Stimulated activated CD8-positive, alpha-beta memory T cell treated with anti-CD3 and anti-CD28 coated beads, Interleukin-7, amount 100 ng/mL, for 24 hours (primary cell): Measurements from ENCODE around the gene SKAP1.

Source experiments
- DNase-seq: peaks from one replicate; pipeline ENCODE4 v3.0.0-alpha.2; 2020; ENCODE audit warnings: low read depth

The SKAP1 gene

DNA sequence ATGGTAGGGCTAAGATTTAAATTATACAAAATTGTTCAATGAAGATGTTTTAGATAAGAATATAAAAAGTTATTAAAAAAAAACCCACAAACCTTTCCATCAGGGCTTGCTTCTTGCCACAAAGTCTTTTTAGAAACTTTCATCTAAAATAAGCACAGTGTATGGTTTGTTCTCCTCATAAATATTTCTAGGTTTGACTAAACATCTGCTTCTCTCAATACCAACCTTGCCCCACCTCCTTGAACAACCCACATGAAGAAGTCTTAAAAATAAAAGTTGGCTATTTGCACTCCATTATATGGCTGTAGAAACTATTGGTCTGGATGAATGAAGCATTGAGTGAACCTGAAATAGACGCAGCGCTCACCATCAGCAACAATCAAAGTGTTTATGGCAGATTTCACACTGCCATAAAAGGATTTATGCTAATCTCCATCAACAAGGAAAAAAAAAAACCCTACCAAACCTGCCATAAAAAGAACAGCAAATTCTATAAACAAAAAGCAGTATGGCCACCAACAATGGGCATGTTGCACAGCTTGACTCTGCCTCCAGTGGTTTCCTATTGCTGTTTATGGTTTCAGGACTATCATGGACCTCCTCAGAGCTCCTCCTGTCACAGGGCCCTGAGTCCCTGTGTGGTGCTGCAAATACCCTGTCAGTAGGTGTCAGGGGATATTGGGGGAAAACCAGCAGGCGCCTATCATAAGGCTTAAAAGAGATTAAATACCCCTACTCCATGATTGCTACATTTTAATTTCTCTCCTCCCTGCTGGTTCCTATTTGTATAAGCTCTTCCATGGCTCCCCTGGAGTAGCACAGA lies 284.8 kb downstream of the SKAP1 start:
- no peak for DNase-seq

DNA sequence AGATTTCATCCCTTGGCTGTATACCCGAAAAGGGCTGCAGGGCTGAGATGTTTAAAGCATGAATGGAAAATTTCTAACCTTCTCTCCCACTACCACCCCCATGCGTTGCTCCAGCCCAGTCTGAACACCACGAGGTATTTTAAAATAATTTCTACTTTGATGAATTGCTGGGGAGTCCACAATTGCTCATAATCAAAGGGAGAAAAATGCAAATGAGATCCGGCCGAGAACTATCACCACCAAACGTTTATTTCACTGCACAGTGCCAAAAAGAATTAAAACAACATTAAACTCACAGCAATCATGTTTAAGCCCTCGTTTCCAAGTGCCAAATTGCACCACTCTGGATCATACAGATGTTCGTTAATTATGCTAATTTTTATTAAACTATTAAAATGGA lies 285.8 kb downstream of the SKAP1 start:
- no peak for DNase-seq

DNA sequence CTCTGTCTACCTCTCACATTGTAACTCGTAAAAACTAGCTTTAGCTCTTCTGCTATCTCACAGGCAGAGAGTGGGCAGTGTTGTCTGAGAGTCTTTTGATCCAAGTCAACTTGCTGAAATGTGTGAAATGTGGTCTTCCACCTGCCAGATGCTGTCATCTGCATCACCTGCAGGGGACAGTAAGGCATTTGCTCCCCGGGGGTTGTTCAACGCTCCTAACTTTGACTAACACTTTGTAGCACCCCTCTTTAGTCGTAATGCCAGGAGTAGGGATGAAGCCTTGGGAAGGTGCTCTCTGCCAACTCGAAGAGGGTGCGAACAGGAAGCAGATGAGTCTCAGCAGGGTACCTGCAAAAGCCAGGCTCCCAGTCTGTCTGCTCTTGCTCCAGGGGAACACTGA lies 286.4 kb downstream of the SKAP1 start:
- no peak for DNase-seq

DNA sequence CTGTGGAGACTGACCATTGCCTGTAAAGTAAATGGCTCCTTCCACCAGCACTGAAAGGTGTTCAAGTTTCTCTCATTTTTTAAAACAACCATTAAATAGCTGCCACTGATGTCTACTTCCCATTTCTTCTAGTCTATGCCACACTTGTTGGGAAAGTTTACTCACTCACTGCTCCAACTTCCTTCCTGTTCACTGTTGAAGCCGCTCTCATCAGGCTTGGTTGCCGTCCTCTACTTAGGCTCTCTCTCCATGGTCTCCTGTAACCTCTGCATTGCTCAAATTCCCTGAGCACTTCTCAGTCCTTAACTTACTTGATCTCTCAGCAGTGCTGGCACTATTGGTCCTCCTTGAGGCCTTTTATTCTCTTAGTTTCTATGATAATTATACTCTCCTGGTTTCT lies 290.1 kb downstream of the SKAP1 start:
- DNase-seq, result no peak

DNA sequence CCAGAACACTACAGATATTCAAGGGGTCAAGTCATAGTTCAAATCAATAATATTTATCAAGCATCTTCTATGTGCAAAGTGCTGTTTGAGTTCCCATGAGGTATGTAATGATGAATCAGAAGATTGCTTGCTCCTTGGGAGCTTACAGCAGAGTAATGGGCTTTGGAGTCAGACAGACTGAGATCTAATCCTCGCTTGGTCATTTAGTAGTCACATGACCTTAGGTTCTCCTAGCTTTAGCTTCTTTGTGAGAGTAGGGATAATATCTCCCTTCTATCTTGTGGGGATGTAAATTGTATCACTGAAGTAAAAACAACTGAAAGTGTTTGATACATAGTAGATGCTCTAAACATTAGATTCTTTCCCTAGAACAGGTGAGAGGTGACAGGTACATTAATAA lies 292.4 kb downstream of the SKAP1 start:
- no peak for DNase-seq

DNA sequence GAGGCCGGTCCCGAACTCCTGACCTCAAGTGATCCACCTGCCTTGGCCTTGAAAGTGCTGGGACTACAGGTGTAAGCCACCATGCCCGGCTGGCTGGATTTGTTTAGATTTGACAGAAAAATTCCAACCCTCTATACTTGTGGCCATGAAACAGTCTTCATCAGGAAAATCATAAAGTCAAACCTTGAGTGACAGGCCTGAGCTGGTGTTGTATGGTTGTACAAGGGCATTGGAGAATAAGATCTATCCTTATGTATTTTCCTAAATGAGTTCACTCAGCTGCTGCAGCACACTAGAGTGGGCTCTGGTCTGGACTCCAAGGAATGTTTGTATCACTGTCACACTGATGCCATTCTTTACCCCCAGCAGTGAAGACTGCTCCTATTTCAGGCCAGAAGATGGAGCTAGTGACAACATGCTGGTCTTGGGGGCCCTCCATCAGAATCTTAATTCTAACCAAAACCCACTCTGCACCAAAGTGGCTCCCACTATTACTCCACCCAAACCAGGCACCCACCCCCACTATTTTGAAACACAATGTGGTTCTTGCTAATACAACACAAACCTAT lies 295.0 kb downstream of the SKAP1 start:
- DNase-seq, result no peak

DNA sequence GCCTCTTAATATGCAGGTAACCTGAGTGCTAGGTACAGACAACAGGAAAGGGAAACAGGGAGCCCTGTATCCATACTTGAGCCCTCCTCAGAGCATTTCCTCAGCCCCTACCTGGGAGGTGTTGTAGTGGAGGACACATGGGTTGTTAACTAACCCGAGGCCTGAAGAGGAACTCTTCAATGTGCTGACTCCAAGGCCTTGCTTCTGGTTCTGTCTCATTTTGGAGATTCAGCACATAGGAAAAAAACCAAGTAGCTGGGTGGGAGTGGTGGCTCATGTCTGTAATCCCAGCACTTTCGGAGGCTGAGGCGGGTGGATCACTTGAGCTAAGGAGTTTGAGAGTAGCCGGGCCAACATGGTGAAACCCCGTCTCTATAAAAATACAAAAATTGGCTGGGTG lies 297.6 kb downstream of the SKAP1 start:
- no peak for DNase-seq

DNA sequence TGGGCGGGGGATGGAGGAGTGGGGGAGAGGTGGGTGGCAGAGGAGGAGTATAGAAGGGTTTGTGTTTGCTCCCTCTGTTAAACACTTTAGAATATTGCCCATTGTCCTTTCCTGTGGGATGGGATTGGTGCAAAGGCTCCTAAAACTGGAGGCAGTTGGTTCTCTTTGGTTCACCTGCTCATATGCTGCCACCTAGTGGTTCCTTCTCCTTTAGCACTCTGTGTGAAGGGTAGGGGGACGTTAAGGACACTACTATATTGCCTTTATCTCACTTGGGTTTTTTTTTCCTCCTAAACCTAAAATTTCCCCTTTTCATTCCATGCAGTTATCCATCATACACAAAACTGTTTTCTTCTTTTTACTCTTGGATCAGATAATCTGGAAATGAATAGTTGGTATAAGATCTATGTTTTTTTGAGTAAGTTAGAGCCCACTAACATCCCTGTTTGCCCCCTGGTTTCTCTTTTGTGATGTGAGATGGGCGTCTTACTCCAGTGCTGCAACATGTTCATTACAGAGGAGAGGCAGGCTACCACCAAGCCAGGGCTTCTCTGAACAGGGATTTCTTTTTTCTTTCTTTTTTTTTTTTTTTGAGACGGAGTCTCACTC lies 298.7 kb downstream of the SKAP1 start:
- no peak for DNase-seq

DNA sequence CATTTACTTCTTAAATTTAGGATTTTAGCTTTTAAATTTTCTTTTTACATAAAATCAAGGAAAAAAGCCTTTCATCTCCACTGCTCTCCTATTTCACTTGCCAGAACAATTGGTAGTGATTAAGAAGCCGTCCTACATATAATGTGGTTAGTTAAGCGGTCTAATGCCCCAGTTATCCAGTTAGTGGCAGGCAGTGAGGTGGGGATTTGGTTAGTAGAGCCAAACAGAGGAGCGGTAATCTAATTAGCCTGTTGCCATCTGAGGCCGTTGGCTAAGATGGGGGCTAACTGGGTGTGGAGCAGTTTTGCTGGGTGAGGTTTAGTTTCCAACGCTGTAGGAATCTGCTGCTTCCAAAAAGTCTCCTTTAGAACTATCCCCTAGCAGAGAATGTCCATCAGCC lies 300.0 kb downstream of the SKAP1 start:
- DNase-seq, result no peak

DNA sequence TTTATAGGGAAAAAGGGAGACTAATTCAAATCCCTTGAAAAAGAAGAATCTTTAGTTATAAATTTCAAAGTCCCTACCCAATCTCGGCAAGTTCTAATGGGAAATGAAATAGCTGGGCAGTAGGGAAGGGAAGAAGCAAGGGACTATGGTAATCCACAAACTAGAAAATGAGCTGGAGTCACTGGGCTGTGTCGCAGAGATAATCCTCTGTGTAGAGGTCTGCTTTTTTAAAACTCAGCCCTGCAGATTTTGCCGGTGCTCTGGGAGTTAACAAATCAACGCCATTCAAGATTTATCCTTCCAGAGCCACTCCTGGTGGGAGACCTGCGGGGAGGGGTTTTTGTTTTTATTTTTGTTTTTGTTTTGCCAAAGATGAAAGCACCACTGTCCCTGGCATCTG lies 301.6 kb downstream of the SKAP1 start:
- DNase-seq, result no peak

DNA sequence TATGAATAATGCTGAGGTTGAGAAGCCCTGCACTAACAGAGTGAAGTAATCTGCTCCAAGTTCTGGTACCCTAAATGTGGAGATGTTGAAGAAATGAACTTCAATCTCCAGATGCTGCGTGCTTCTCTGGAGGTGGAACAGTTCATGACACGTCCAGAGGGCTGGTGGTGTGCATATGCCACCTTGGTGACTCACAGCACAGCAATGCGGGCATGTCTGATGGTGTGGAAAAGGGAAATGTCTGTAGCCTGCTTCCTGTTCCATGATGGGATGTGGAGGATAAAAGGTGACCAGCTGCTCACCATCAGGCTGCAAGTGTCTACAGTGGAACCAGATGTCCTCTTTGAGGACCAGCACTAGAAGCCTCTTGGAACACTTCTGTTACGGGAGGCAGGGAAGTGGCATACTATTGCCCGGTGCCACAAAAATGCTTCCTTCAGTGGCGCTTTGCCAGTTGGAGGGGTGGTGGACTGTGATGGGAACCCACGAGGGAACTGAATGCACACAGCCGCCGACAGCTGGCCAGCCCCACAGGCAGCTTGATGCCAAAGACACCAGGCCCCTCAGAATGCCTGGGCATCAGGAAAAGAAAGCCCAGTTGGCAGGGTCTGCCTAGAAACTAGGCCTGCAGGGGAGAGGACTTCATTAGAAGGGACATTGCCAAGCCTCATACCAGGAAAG lies 302.5 kb downstream of the SKAP1 start:
- DNase-seq, result no peak

DNA sequence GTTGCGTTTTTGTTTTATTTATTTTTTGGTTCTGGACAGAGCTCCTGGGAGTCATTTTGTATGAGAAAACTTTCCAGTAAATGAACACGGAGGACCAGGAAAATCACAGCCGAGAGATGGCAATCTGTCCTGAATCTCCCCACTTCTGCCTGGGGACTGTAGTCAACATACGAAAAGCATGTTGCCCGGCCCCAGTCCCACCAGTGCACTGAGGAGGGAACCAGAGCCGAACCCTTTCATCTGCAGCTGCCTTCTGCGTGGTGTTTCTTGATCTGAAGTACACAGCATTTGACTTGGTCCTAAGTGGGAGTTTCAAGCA lies 303.5 kb downstream of the SKAP1 start:
- DNase-seq, result no peak

DNA sequence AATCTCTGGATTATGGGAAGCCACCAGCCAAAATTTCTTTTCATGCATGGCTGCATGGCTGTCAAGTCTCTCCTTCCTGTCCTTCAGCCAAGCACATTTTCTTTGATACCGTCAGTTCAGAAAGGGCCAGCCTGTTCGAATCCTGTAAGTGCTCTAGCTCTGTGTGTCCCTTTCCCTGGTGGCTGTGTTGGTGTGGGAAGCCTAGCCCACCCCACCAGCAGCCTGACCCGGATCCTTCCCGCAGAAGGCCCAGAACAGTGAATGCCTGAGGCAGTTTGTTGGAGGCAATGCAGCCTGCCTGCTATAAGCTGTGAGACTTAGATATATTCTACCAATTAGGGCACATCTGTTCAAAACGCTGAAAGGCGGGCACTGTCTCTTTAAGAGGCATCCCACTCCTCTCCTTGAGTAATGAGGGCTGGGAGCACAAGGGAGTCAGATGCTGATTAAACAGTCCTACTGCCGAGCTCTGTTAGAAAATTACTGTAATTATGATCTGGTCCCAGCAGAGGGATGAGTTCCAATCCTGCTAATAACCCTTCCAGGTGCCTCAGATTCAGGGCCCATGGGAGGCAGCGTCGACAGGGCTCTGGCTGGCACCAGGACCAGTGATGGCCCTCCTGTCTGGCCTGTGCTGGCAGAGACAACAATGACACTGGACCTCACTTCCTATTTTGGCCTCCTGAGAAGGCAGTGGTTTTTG lies 304.0 kb downstream of the SKAP1 start:
- DNase-seq, result no peak

DNA sequence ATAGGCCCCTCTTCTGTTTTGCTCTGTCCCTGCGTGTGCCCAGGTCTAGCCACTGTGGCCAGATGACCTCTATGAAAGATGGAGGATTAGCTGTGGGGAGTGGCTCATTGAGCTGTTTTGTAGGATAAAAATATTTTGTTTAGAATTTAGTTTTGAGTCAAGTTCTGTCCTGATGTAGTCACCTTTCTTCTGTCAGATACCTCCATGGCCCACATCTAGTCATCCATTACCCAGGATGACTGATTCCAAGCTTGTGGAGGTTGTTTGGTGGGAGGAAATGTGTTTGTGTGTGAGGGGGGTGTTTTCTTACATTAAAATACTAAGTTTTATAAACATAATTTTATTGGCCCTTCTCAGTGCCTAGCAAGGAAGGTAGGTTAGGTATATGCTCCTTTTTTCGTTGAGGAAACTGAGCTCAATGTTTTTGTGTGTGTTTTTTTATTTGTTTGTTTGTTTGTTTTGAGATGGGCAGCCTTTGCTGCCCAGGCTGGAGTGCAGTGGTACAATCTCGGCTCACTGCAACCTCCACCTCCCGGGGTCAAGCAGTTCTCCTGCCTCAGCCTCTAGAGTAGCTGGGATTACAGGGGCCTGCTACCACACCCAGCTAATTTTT lies 306.1 kb downstream of the SKAP1 start:
- no peak for DNase-seq

DNA sequence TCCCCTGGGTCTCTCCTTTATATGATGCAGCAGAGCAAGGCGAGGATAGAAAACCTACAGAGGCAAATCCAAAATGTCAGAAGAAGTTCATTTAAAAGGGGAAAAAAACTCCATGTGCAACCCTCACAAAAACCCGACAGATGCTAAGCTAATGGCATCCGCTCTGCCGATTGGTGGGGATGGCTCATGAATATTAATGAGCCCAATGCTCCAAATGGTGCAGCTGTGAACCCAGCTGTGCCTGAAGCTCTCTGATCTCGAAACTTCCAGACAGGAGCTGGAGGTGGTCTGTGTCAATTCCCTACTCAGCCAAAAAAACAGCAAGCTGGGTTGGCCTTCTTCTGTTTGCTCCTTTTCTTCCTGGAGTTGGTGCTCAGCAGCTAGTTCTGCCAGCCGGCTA lies 306.9 kb downstream of the SKAP1 start:
- no peak for DNase-seq

DNA sequence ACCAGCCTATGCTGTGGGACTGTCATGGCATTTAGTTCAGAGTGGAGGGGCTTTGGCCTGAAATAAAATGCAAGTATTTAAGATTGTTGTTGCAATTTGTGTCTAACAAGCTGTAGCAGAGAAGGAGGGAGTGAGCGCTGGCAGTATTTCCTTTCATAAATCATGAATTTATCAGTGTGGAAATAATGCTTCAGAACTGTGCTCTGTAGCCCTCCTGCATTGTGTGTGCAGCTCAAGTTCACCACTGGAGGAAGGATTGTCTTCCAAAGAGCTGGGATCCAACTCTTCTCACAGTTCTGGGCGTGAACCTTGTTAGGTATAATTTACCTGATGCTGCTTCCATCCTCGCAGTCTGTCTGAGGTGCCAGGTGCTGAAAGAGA lies 307.4 kb downstream of the SKAP1 start:
- no peak for DNase-seq

DNA sequence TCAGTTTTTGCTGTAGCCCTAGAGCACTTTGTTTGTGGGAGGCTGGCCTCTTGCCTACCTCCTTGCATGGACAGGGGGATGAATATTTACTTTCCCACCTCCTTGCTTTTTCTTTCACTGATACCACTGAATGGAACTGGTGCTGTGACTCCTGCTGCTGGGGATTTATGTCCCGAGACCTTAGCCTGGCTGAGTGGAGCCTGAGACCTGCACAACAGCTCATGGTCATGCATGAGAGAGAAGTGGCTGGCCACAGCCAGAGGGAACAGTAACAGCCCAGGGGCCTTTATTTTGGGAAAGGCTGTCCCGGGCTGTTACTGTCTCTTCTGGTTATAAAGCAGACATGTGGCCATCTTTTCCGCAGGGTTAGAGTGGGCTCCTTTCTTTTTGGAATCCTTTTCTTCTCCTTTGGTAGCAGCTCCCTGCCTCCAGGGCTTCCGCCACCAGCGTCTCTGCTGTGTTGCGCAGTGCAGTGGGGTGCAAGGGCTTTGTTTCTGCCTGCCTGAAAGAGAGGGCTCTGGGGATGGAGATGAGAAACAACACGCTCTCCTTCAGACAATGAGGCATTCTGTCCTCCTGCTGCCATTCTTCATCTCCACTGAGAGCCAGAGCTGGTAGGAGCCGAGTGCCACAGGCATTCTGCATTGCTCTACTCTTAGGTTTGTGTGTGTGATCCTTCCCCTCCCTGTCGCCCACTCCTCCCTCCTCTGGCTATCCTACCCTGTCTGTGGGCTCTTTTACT lies 307.9 kb downstream of the SKAP1 start:
- DNase-seq, result no peak

DNA sequence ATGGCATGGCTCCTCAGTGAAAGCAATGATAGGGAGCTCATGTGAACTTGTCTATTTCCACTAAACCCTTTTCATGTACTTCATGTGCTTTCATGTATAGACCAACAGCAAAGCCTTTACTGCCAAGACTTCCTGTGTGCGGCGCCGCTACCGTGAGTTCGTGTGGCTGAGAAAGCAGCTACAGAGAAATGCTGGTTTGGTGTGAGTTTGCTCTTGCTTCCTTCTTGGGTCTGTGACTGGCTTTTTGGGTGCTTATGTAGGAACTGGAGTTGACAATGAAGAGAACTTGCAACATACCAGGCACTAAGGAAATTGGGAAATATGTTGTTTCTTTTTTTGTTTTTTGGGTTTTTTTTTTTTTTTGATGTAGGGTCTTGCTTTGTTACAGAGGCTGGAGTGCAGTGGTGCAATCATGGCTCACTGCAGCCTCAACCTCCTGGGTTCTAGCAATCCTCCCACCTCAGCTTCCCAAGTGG lies 316.8 kb downstream of the SKAP1 start:
- DNase-seq, result no peak

DNA sequence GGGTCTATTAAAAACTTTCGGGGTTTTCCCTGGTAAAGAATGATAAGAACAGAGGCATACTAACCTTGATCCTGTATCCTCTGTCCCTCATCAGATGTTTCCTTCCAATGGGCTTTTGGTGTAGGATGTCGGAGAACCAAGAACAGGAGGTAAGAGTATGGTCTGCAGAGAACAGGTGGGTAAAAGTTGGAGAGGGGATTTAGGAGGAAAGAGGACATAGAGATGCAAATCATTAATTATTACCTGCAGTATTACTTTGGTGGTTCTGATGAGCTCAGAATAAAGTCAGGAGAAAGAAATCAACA lies 318.1 kb downstream of the SKAP1 start:
- no peak for DNase-seq

DNA sequence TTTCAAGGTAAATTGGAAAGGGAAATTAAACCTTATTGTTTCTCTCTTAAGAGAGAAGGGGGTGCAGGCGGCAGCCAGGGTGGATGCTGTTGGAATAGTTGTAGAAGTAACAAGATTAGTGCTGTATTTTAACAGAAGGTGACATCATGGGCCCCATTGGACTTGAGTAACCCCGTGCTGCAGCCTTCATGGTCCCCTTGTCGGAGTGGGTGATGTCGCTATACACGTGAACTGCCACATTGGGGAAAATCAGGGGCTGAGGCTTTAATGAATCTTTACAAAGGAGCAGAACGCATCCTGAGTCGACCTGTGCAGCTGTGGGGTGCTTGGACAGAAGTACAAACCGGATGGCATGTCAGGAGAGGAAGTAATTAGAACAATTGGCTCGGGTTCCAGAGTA lies 319.3 kb downstream of the SKAP1 start:
- no peak for DNase-seq
